ENCODE data around the gene PDE3B. TPM values are rescaled to one million over a fixed set of nuclear protein-coding genes. Genes with fewer than 3 reads are reported as not detected.
A peak's percentile ranks its signal among the peaks of the same experiment; 100 is the strongest.

The PDE3B gene
- total RNA-seq, 1 experiment from 2014 or later = 6.6 TPM

GRCh38 chr11:14904745-14905103 lies 261.1 kb downstream of the PDE3B start:
- Histone ChIP-seq H3K27me3 (ENCODE audit: control insufficient read depth, insufficient read depth, low read length) (peaks cover 3% of the 10 kb centered on the region; the same call in 1 of the 2 replicates), H3K4me3 (ENCODE audit: insufficient read depth, low read depth, low read length) (peak overlapping the region; percentile 63), H3K36me3 (replicated peaks; ENCODE audit: control insufficient read depth, insufficient read depth, low read length) (no peaks in the 10 kb centered on the region)
- DNase-seq = peak; percentile 88

GRCh38 chr11:14905104-14906033 lies 261.8 kb downstream of the PDE3B start:
- Histone ChIP-seq H3K4me3 (ENCODE audit: insufficient read depth, low read depth, low read length) (peak overlapping the region; percentile 63), H3K36me3 (replicated peaks; ENCODE audit: control insufficient read depth, insufficient read depth, low read length) (no peaks in the 10 kb centered on the region), H3K27me3 (ENCODE audit: control insufficient read depth, insufficient read depth, low read length) (peaks cover 3% of the 10 kb centered on the region; the same call in 1 of the 2 replicates)
- DNase-seq = peak; percentile 86

GRCh38 chr11:14906578-14906977 lies 263.0 kb downstream of the PDE3B start:
- Histone ChIP-seq H3K36me3 (replicated peaks; ENCODE audit: control insufficient read depth, insufficient read depth, low read length) (no peaks in the 10 kb centered on the region), H3K4me3 (ENCODE audit: insufficient read depth, low read depth, low read length) (no peak overlapping the region), H3K27me3 (ENCODE audit: control insufficient read depth, insufficient read depth, low read length) (peaks cover 3% of the 10 kb centered on the region; the same call in 1 of the 2 replicates)
- no peak for DNase-seq

GRCh38 chr11:14906993-14907392 lies 263.4 kb downstream of the PDE3B start:
- Histone ChIP-seq H3K27me3 (ENCODE audit: control insufficient read depth, insufficient read depth, low read length) (peaks cover 3% of the 10 kb centered on the region; the same call in 1 of the 2 replicates), H3K4me3 (ENCODE audit: insufficient read depth, low read depth, low read length) (no peak overlapping the region), H3K36me3 (replicated peaks; ENCODE audit: control insufficient read depth, insufficient read depth, low read length) (no peaks in the 10 kb centered on the region)
- peak; percentile 19 for DNase-seq

GRCh38 chr11:14907411-14908213 lies 264.0 kb downstream of the PDE3B start:
- DNase-seq = peak; percentile 53
- peaks cover 3% of the 10 kb centered on the region; the same call in 1 of the 2 replicates for H3K27me3 ChIP-seq (ENCODE audit: control insufficient read depth, insufficient read depth, low read length)
- H3K36me3 ChIP-seq (replicated peaks; ENCODE audit: control insufficient read depth, insufficient read depth, low read length) = no peaks in the 10 kb centered on the region
- no peak overlapping the region for H3K4me3 ChIP-seq (ENCODE audit: insufficient read depth, low read depth, low read length)

- peak; percentile 47 for DNase-seq
- H3K36me3 ChIP-seq (replicated peaks; ENCODE audit: control insufficient read depth, insufficient read depth, low read length) = no peaks in the 10 kb centered on the region
- no peak overlapping the region for H3K4me3 ChIP-seq (ENCODE audit: insufficient read depth, low read depth, low read length)
- peaks cover 3% of the 10 kb centered on the region; the same call in 1 of the 2 replicates for H3K27me3 ChIP-seq (ENCODE audit: control insufficient read depth, insufficient read depth, low read length)
Observed at GRCh38 chr11:14908214-14908880, 264.7 kb downstream of the PDE3B start.

- DNase-seq = no peak
- no peak overlapping the region for H3K4me3 ChIP-seq (ENCODE audit: insufficient read depth, low read depth, low read length)
- H3K27me3 ChIP-seq (ENCODE audit: control insufficient read depth, insufficient read depth, low read length) = no peaks in the 10 kb centered on the region
- no peaks in the 10 kb centered on the region for H3K36me3 ChIP-seq (replicated peaks; ENCODE audit: control insufficient read depth, insufficient read depth, low read length)
Observed at GRCh38 chr11:14914536-14914935, 270.9 kb downstream of the PDE3B start.

DNA sequence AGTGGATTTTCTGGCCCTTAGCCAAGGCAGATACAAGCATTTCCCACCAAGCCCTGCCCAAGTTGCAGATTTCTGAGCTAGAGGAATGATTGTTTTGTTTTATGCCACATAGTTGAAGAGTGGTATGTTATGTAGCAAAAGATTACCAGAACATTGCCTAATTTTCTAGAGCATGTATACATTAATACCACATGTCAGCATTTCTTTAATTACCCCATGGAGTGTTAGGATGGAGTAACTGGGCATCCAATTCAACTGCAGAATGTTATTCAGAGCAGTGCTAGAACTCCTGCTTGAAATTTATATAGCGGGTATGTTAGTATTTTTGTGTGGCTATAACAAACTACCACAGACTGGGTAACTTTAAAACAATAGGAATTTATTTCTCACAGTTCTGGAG lies 272.8 kb downstream of the PDE3B start:
- DNase-seq = no peak
- Histone ChIP-seq H3K27me3 (ENCODE audit: control insufficient read depth, insufficient read depth, low read length) (no peaks in the 10 kb centered on the region), H3K36me3 (replicated peaks; ENCODE audit: control insufficient read depth, insufficient read depth, low read length) (no peaks in the 10 kb centered on the region), H3K4me3 (ENCODE audit: insufficient read depth, low read depth, low read length) (no peak overlapping the region)

Other genes starting within 250 kb of the PDE3B start
- 157 and 184 TPM in 2 replicates for gene COPB1, start 144.0 kb upstream of the PDE3B start, total RNA-seq (2014; rRNA removed; shearing (Covaris generic))
- 214 and 252 TPM in 2 replicates for gene PSMA1, start 123.4 kb upstream of the PDE3B start, total RNA-seq (2014; rRNA removed; shearing (Covaris generic))
- 14.7 and 22.5 TPM in 2 replicates for gene CYP2R1, start 248.4 kb downstream of the PDE3B start, total RNA-seq (2014; rRNA removed; shearing (Covaris generic))